ENCODE measurements around the gene B4GALT3. TPM values are rescaled to one million over a fixed set of nuclear protein-coding genes. Genes with fewer than 3 reads are reported as not detected.

The B4GALT3 gene
- total and polyA plus RNA-seq, 2 donors (not counting 3 experiments of a cell fraction or from before 2014, with no cell fraction given), result 39.5 to 60.4 TPM

DNA sequence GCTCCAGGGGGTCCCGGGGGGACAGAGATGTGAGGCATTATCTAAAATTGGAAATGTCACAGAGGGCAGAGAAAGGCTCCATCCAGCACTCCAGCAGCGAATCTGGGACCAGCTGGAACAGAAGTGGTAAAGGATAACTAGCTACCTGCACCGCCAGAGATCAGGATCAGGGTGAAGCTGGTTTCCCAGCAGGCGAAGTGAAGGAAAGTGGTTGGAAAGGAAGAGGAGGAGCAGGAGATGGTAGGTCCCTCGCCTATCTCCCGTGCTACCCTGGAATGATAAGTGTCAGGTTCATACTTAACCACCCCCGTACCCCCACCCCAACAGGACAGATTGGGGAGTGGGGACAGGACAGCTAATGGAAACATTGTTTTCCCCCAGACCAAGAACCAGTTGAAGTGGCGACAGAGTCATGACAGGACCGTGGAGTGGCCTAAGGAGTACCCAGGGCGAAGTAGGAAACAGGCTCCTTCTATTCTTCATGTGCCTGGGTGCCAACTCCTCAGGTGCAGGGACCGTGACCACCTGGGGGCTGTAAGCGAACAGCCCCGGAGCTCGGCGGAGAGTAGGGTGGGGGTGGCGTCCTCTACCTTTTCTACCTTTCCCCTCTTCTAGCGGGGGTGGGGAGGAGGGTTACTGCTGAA lies 717 bp downstream of the B4GALT3 start:
- no TSS peak for BruUV-seq (replicated peaks)
- H3K79me2 ChIP-seq (ENCODE audit: control insufficient read depth, insufficient read depth, low read length), result peaks cover 8% of the 10 kb centered on the region
- H3K9me3 ChIP-seq (replicated peaks; ENCODE audit: control insufficient read depth, insufficient read depth, low read length), result no peaks in the 10 kb centered on the region
- no peaks in the 10 kb centered on the region for H3K9me1 ChIP-seq (replicated peaks; ENCODE audit: control insufficient read depth, extremely low read depth, insufficient read depth, low read length)
- H3K4me3 ChIP-seq (replicated peaks in 1 of 3; ENCODE audit: insufficient read depth in 1 of 3, low read depth in 1 of 3, low read length in 3 of 3), result peak overlapping the region; percentile 38 to 60 (median 57)
- H4K20me1 ChIP-seq (replicated peaks; ENCODE audit: control insufficient read depth, extremely low read depth, insufficient read depth, low read length), result no peaks in the 10 kb centered on the region
- intact Hi-C loops (cut with micrococcal nuclease) (loop anchor here (1.0 kb wide), 1 partner anchor 10 kb away; the partner anchor contains the start of gene PPOX), dilution Hi-C loops (cut with MboI; ENCODE audit: extremely low pct_ligation_motif_present, low sequenced_read_pairs) (no loop called here)
- FAIRE-seq, result no peak
- peak overlapping the region; percentile 75 for H2AFZ ChIP-seq (ENCODE audit: low read depth, low read length)
- H3K36me3 ChIP-seq (ENCODE audit: control insufficient read depth in 2 of 2, extremely low read depth in 1 of 2, insufficient read depth in 2 of 2, low read length in 2 of 2), result peaks cover 3 to 8% of the 10 kb centered on the region in 2 experiments
- peak overlapping the region; percentile 12 for H3K27ac ChIP-seq (ENCODE audit: insufficient read depth, low read depth, low read length)
- no peak for TF ChIP-seq GATA2 (IDR thresholded peaks at IDR 0.05; ENCODE audit: insufficient read depth, insufficient read length, low read depth, low read length)
- TF ChIP-seq POLR2A (IDR thresholded peaks at IDR 0.05; ENCODE audit: low read depth, low read length), result no peak
- no peak for TF ChIP-seq MYC (IDR thresholded peaks at IDR 0.05; ENCODE audit: low read depth, low read length)
- TF ChIP-seq, protein P1, sequence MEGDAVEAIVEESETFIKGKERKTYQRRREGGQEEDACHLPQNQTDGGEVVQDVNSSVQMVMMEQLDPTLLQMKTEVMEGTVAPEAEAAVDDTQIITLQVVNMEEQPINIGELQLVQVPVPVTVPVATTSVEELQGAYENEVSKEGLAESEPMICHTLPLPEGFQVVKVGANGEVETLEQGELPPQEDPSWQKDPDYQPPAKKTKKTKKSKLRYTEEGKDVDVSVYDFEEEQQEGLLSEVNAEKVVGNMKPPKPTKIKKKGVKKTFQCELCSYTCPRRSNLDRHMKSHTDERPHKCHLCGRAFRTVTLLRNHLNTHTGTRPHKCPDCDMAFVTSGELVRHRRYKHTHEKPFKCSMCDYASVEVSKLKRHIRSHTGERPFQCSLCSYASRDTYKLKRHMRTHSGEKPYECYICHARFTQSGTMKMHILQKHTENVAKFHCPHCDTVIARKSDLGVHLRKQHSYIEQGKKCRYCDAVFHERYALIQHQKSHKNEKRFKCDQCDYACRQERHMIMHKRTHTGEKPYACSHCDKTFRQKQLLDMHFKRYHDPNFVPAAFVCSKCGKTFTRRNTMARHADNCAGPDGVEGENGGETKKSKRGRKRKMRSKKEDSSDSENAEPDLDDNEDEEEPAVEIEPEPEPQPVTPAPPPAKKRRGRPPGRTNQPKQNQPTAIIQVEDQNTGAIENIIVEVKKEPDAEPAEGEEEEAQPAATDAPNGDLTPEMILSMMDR (IDR thresholded peaks at IDR 0.05; ENCODE audit: extremely low read depth in 1 of 2, insufficient read depth in 1 of 2, low read depth in 1 of 2, low read length in 2 of 2), result no peak
- peak overlapping the region; percentile 71 for H3K9ac ChIP-seq (replicated peaks; ENCODE audit: extremely low read depth, insufficient read depth, low read length)
- no peak for DNase-seq (ENCODE audit: low read depth, low spot score)
- no peaks in the 10 kb centered on the region for H3K27me3 ChIP-seq (ENCODE audit: control insufficient read depth in 2 of 2, insufficient read depth in 2 of 2, low read length in 2 of 2)
- peaks cover 11% of the 10 kb centered on the region for H3K4me1 ChIP-seq (ENCODE audit: control insufficient read depth, extremely low read depth, insufficient read depth, low read length)
- CTCF ChIA-PET, result interaction anchor here (1.0 to 2.5 kb wide), 4 partner anchors 9 to 198 kb away, joined by 3 to 10 read pairs (median 4); partner anchors contain the start of genes PPOX and TOMM40L
- peak overlapping the region; percentile 79 for H3K4me2 ChIP-seq (ENCODE audit: insufficient read depth, low read length)
- POLR2A ChIA-PET, result interaction anchor here (1.0 to 1.1 kb wide), 2 partner anchors 11 to 25 kb away, joined by 3 to 4 read pairs; partner anchors contain the start of gene NDUFS2
